Spinal cord (tissue), 10 donors: ENCODE data around the gene TUBB4B. TPM values are rescaled to one million over a fixed set of nuclear protein-coding genes. Genes with fewer than 3 reads are reported as not detected.

ENCODE experiments used
- DNase-seq, 6 donors: peaks; one replicate each; pipeline versions ENCODE4 v3.0.0 to v3.0.0-alpha.2; 2013 to 2015; ENCODE audit warnings: low spot score in 6 of 6, low read depth in 4 of 6
- H3K27ac ChIP-seq: one replicate; pipeline ENCODE4 v1.5.1; 2013; ENCODE audit warnings: low read depth, low read length, control low read depth
- H3K27me3 ChIP-seq: one replicate; pipeline ENCODE4 v1.6.1; 2013; ENCODE audit warnings: low read length; ENCODE audit not compliant: control insufficient read depth, insufficient read depth
- H3K36me3 ChIP-seq: one replicate; pipeline ENCODE4 v1.6.1; 2013; ENCODE audit warnings: low read length; ENCODE audit not compliant: control insufficient read depth, insufficient read depth
- H3K4me1 ChIP-seq: one replicate; pipeline ENCODE4 v1.6.1; 2013; ENCODE audit warnings: low read length; ENCODE audit not compliant: control insufficient read depth, insufficient read depth
- H3K4me3 ChIP-seq: one replicate; pipeline ENCODE4 v1.5.1; 2013; ENCODE audit warnings: low read depth, low read length, control low read depth
- H3K9me3 ChIP-seq: one replicate; pipeline ENCODE4 v1.6.1; 2013; ENCODE audit warnings: low read length; ENCODE audit not compliant: control insufficient read depth, insufficient read depth
- WGBS: methylation state at CpG from one replicate; pipeline ENCODE4 v1.1.5; 2013; ENCODE audit warnings: missing lambda C conversion rate; ENCODE audit not compliant: insufficient coverage; 5-methylcytosine and 5-hydroxymethylcytosine counted together
- polyA plus RNA-seq, 2 donors: library from polyadenylated mRNA; unstranded; fragments of 120-200 nt; gene quantifications; one replicate each; pipeline ENCODE4 v1.2.1, GENCODE V29; 2013; ENCODE audit not compliant: insufficient read length in 2 of 2
- total RNA-seq, 2 donors: library from RNA; depleted of rRNA in 1 of 2; stranded (reverse); fragments of 120-200 nt in 1 of 2; fragments of >200 nt in 1 of 2; gene quantifications; one replicate each; pipeline versions ENCODE4 v1.2.3 to v1.2.4, GENCODE V29; 2013 to 2014
- donor health status: healthy.

Gene TUBB4B
- total and polyA plus RNA-seq, 4 donors = 152 to 441 (median 342) TPM

GRCh38 chr9:137275588-137276472 is 34.7 kb downstream of the TUBB4B start:
- DNase-seq = peak in 1 of 6 donors; percentile 2
- no peak overlapping the region for H3K27ac ChIP-seq
- WGBS = 80% methylated on average over 24 of the region's 24 CpGs

GRCh38 chr9:137276473-137277328 is 35.6 kb downstream of the TUBB4B start:
- 47% methylated on average over 21 of the region's 30 CpGs for WGBS
- H3K4me1 ChIP-seq = peaks cover 39% of the 10 kb centered on the region
- no peak overlapping the region for H3K4me3 ChIP-seq
- peak overlapping the region; percentile 52 for H3K27ac ChIP-seq
- no peaks in the 10 kb centered on the region for H3K9me3 ChIP-seq
- H3K27me3 ChIP-seq = peaks cover 49% of the 10 kb centered on the region
- DNase-seq = peak in 1 of 6 donors; percentile 67
- peaks cover 49% of the 10 kb centered on the region for H3K36me3 ChIP-seq

More at GRCh38 chr9:137275588-137276472, 34.7 kb downstream of the TUBB4B start:
- Histone ChIP-seq H3K9me3 (no peaks in the 10 kb centered on the region), H3K27me3 (peaks cover 43% of the 10 kb centered on the region), H3K4me1 (peaks cover 36% of the 10 kb centered on the region), H3K36me3 (peaks cover 58% of the 10 kb centered on the region), H3K4me3 (no peak overlapping the region)

GRCh38 chr9:137277329-137278041 is 36.4 kb downstream of the TUBB4B start, which contains the start of gene TOR4A:
TOR4A (plus strand) TSS chr9:137277726; CDS start chr9:137278690, 964 bp downstream.
- H3K4me3 ChIP-seq = peak within 1 kb of the TSS; percentile 36
- peaks cover 39% of the 10 kb centered on the region for H3K4me1 ChIP-seq
- peaks cover 41% of the 10 kb centered on the region for H3K36me3 ChIP-seq
- peak in 1 of 6 donors; percentile 51 for DNase-seq
- peaks cover 54% of the 10 kb centered on the region for H3K27me3 ChIP-seq
- no peaks in the 10 kb centered on the region for H3K9me3 ChIP-seq
- 10% methylated on average over 17 of the region's 25 CpGs for WGBS
- peak within 1 kb of the TSS; percentile 52 for H3K27ac ChIP-seq

- H3K4me3 ChIP-seq = peak overlapping the region; percentile 36
- DNase-seq = peak in 1 of 6 donors; percentile 7
- H3K36me3 ChIP-seq = peaks cover 34% of the 10 kb centered on the region
- H3K4me1 ChIP-seq = peaks cover 39% of the 10 kb centered on the region
- H3K9me3 ChIP-seq = no peaks in the 10 kb centered on the region
- H3K27ac ChIP-seq = peak overlapping the region; percentile 52
- WGBS = 7% methylated on average over 53 of the region's 54 CpGs
- peaks cover 54% of the 10 kb centered on the region for H3K27me3 ChIP-seq
Observed at GRCh38 chr9:137278061-137278701, 37.1 kb downstream of the TUBB4B start.

GRCh38 chr9:137278721-137279711 is 37.9 kb downstream of the TUBB4B start:
- peaks cover 54% of the 10 kb centered on the region for H3K27me3 ChIP-seq
- DNase-seq = peak in 1 of 6 donors; percentile 3
- 42% methylated on average over 139 of the region's 139 CpGs for WGBS
- no peak overlapping the region for H3K27ac ChIP-seq
- peaks cover 26% of the 10 kb centered on the region for H3K36me3 ChIP-seq
- peaks cover 39% of the 10 kb centered on the region for H3K4me1 ChIP-seq
- no peaks in the 10 kb centered on the region for H3K9me3 ChIP-seq
- no peak overlapping the region for H3K4me3 ChIP-seq

GRCh38 chr9:137279741-137280473 is 38.8 kb downstream of the TUBB4B start:
- H3K4me1 ChIP-seq = peaks cover 35% of the 10 kb centered on the region
- peak in 1 of 6 donors; percentile 1 for DNase-seq
- peaks cover 54% of the 10 kb centered on the region for H3K27me3 ChIP-seq
- 65% methylated on average over 38 of the region's 41 CpGs for WGBS
- no peak overlapping the region for H3K4me3 ChIP-seq
- H3K36me3 ChIP-seq = peaks cover 18% of the 10 kb centered on the region
- H3K27ac ChIP-seq = no peak overlapping the region
- no peaks in the 10 kb centered on the region for H3K9me3 ChIP-seq

- peak in 1 of 6 donors; percentile 8 for DNase-seq
- Histone ChIP-seq H3K9me3 (no peaks in the 10 kb centered on the region), H3K4me3 (no peak overlapping the region), H3K36me3 (peaks cover 11% of the 10 kb centered on the region), H3K4me1 (peaks cover 32% of the 10 kb centered on the region), H3K27ac (no peak overlapping the region), H3K27me3 (peaks cover 54% of the 10 kb centered on the region)
- 11% methylated on average over 79 of the region's 85 CpGs for WGBS
Observed at GRCh38 chr9:137280474-137281344, 39.6 kb downstream of the TUBB4B start.
